Bronchial epithelial cell (primary cell): ENCODE measurements around the gene MASP1. TPM values are rescaled to one million over a fixed set of nuclear protein-coding genes. Genes with fewer than 3 reads are reported as not detected.

ENCODE experiments used
- DNase-seq: peaks from one replicate; pipeline ENCODE4 v3.0.0-alpha.2; 2010; ENCODE audit warnings: low read depth
- FAIRE-seq: peaks from 2 replicates; lab custom pipeline; 2011; peaks lifted over from hg19 to GRCh38; lab: Jason Lieb, UNC
- H3K27me3 ChIP-seq: 2 replicates; pipeline ENCODE4 v1.5.1; 2011; ENCODE audit warnings: low read length; ENCODE audit not compliant: control insufficient read depth, insufficient read depth
- H3K36me3 ChIP-seq: 2 replicates; pipeline ENCODE4 v1.5.1; 2011; ENCODE audit warnings: low read length; ENCODE audit not compliant: control insufficient read depth, insufficient read depth
- H3K4me3 ChIP-seq: 2 replicates; pipeline ENCODE4 v1.5.1; 2011; ENCODE audit warnings: mild to moderate bottlenecking, low read depth, low read length, control low read depth
- total RNA-seq: library from RNA; depleted of rRNA; stranded (reverse); fragments of >200 nt; gene quantifications from 2 replicates; pipeline ENCODE4 v1.2.1, GENCODE V29; 2014
- TF ChIP-seq, protein P1 (sequence below): IDR thresholded peaks from 2 replicates; pipeline ENCODE4 v1.5.1; 2011; ENCODE audit warnings: mild to moderate bottlenecking, moderate library complexity, low read length, control low read depth, inconsistent platforms; ENCODE audit not compliant: insufficient read depth, severe bottlenecking

Gene MASP1
- total RNA-seq, 1 donor from 2014 or later = 3.9 TPM

GRCh38 chr3:187230011-187230410 is 61.5 kb downstream of the MASP1 start:
- DNase-seq = no peak
- no peaks in the 10 kb centered on the region for H3K36me3 ChIP-seq
- TF ChIP-seq, protein P1, sequence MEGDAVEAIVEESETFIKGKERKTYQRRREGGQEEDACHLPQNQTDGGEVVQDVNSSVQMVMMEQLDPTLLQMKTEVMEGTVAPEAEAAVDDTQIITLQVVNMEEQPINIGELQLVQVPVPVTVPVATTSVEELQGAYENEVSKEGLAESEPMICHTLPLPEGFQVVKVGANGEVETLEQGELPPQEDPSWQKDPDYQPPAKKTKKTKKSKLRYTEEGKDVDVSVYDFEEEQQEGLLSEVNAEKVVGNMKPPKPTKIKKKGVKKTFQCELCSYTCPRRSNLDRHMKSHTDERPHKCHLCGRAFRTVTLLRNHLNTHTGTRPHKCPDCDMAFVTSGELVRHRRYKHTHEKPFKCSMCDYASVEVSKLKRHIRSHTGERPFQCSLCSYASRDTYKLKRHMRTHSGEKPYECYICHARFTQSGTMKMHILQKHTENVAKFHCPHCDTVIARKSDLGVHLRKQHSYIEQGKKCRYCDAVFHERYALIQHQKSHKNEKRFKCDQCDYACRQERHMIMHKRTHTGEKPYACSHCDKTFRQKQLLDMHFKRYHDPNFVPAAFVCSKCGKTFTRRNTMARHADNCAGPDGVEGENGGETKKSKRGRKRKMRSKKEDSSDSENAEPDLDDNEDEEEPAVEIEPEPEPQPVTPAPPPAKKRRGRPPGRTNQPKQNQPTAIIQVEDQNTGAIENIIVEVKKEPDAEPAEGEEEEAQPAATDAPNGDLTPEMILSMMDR = no peak
- H3K4me3 ChIP-seq = no peak overlapping the region
- FAIRE-seq = no peak
- peaks cover 7% of the 10 kb centered on the region for H3K27me3 ChIP-seq

- Histone ChIP-seq H3K36me3 (no peaks in the 10 kb centered on the region), H3K27me3 (peaks cover 7% of the 10 kb centered on the region), H3K4me3 (no peak overlapping the region)
- DNase-seq (no peak), FAIRE-seq (no peak)
- TF ChIP-seq, protein P1 = no peak
Measured at GRCh38 chr3:187228740-187229139, 62.8 kb downstream of the MASP1 start.

DNA sequence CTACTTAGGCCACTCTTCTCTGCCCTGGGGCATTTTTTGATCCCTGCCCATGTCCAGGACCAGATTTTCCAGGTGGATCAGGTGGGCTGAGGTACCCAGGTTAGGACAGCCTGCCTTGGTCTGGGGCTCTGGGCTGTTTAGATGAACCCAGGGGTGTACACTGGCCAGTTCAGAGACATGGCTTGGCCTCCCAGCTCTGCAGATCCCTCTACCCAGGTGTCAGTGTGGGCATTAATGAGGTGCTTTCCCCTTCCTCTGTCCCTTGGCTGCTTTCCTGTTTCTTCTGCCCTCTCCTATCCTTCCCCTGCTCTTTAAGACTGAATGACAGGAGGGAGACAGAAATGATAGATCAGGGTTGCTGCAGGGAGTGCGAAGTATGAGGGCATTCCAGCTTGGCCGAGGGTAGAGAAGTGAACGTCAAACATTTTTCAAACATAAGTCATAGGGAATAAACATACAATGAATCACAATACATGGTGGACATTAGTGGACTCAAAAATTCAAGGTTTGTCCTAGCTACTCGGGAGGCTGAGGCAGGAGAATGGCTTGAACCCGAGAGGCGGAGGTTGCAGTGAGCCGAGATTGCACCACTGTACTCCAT is 63.8 kb downstream of the MASP1 start:
- FAIRE-seq (no peak), DNase-seq (peak; percentile 36)
- Histone ChIP-seq H3K27me3 (peaks cover 7% of the 10 kb centered on the region), H3K4me3 (no peak overlapping the region), H3K36me3 (no peaks in the 10 kb centered on the region)
- TF ChIP-seq, protein P1 = no peak

DNA sequence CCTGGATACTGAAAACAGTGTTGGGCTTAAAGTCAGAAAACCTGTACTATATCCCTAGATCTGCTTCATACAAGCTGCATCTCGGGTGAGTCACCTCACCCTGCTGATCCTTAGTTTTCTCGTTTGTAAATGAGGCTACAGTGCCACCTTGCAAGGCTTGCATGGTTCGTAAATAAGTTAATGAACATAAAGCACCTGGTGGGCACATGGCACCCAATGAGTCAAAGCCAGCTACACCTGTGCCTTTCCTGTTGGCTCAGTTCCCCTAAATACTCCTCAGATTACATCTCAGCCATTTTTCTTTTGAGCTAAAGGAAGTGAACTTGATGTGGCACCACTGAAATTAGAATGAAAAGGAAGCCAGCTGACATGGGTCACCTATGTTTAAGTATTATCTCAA is 67.7 kb downstream of the MASP1 start:
- TF ChIP-seq, protein P1 = peak; percentile 5
- no peaks in the 10 kb centered on the region for H3K36me3 ChIP-seq

GRCh38 chr3:187222801-187223200 is 68.7 kb downstream of the MASP1 start:
- TF ChIP-seq, protein P1 = no peak
- no peak for DNase-seq
- Histone ChIP-seq H3K36me3 (no peaks in the 10 kb centered on the region), H3K27me3 (peaks cover 2% of the 10 kb centered on the region), H3K4me3 (no peak overlapping the region)
- FAIRE-seq = no peak

More for the DNA sequence above, 67.7 kb downstream of the MASP1 start:
- H3K4me3 ChIP-seq = no peak overlapping the region
- FAIRE-seq (no peak), DNase-seq (peak; percentile 82)
- peaks cover 2% of the 10 kb centered on the region for H3K27me3 ChIP-seq

GRCh38 chr3:187215460-187215859 is 76.1 kb downstream of the MASP1 start:
- no peaks in the 10 kb centered on the region for H3K27me3 ChIP-seq
- H3K36me3 ChIP-seq = no peaks in the 10 kb centered on the region
- DNase-seq (no peak), FAIRE-seq (no peak)
- no peak overlapping the region for H3K4me3 ChIP-seq
- TF ChIP-seq, protein P1 = no peak
